PFSK-1 (cell line): ENCODE results near the gene CC2D1A.

Source experiments
- FOXP2 ChIP-seq: optimal IDR thresholded peaks from 2 replicates; pipeline ENCODE3; 2011; ENCODE audit warnings: borderline replicate concordance, control low read depth, inconsistent platforms; ENCODE audit not compliant: insufficient read depth; ENCODE audit errors: extremely low read length, extremely low read depth
- POLR2AphosphoS5 ChIP-seq: IDR thresholded peaks from 2 replicates; pipeline ENCODE4 v1.6.1; 2012; ENCODE audit warnings: low read depth, mild to moderate bottlenecking, control low read depth, low read length, moderate library complexity
- REST ChIP-seq, 2 experiments: IDR thresholded peaks; 2 replicates each; pipeline versions ENCODE4 v1.6.1 to v1.8.0; 2011 to 2012; ENCODE audit warnings: low read depth in 2 of 2, low read length in 2 of 2, control low read depth in 1 of 2, inconsistent platforms in 1 of 2, mild to moderate bottlenecking in 1 of 2, moderate library complexity in 1 of 2; ENCODE audit not compliant: insufficient read depth in 1 of 2
- SIN3A ChIP-seq: IDR thresholded peaks from 2 replicates; pipeline ENCODE4 v1.6.1; 2012; ENCODE audit warnings: mild to moderate bottlenecking, low read length, moderate library complexity, borderline replicate concordance; ENCODE audit not compliant: insufficient read depth
- TAF1 ChIP-seq: IDR thresholded peaks from 2 replicates; pipeline ENCODE4 v1.6.1; 2012; ENCODE audit warnings: low read length, control low read depth, borderline replicate concordance; ENCODE audit not compliant: insufficient read depth

The CC2D1A gene

GRCh38 chr19:13938301-13939064, 32.5 kb downstream of the CC2D1A start, which contains the start of gene PODNL1:
TSS of gene PODNL1 (minus strand) at chr19:13938417. CDS start at chr19:13938181, 236 bp downstream.
- TF ChIP-seq FOXP2, result no peak
- TF ChIP-seq TAF1, result no peak
- TF ChIP-seq SIN3A, result no peak
- TF ChIP-seq REST (IDR thresholded peaks at IDR 0.05; ENCODE audit: insufficient read depth in 1 of 2, low read depth in 2 of 2, low read length in 2 of 2), result no peak
- no peak for TF ChIP-seq POLR2AphosphoS5

- no peak for TF ChIP-seq POLR2AphosphoS5
- TF ChIP-seq SIN3A, result no peak
- no peak for TF ChIP-seq FOXP2
- TF ChIP-seq TAF1, result no peak
- TF ChIP-seq REST (IDR thresholded peaks at IDR 0.05; ENCODE audit: insufficient read depth in 1 of 2, low read depth in 2 of 2, low read length in 2 of 2), result no peak
Measured at GRCh38 chr19:13942023-13942684, 36.2 kb downstream of the CC2D1A start.

- TF ChIP-seq FOXP2, result no peak
Measured at GRCh38 chr19:13946414-13946813, 40.4 kb downstream of the CC2D1A start.

GRCh38 chr19:13951043-13951442, 45.0 kb downstream of the CC2D1A start:
- TF ChIP-seq FOXP2, result no peak
- TF ChIP-seq SIN3A, result no peak
- TF ChIP-seq TAF1, result no peak
- TF ChIP-seq POLR2AphosphoS5, result no peak
- no peak for TF ChIP-seq REST (IDR thresholded peaks at IDR 0.05; ENCODE audit: insufficient read depth in 1 of 2, low read depth in 2 of 2, low read length in 2 of 2)

- TF ChIP-seq FOXP2, result no peak
- TF ChIP-seq TAF1, result no peak
- no peak for TF ChIP-seq REST (IDR thresholded peaks at IDR 0.05; ENCODE audit: insufficient read depth in 1 of 2, low read depth in 2 of 2, low read length in 2 of 2)
- no peak for TF ChIP-seq SIN3A
- no peak for TF ChIP-seq POLR2AphosphoS5
Measured at GRCh38 chr19:13951799-13952153, 45.8 kb downstream of the CC2D1A start.
